Endothelial cell of umbilical vein (primary cell): ENCODE data around the gene CCDC40. TPM values are rescaled to one million over a fixed set of nuclear protein-coding genes. Genes with fewer than 3 reads are reported as not detected.

Source experiments
- BruUV-seq: library from RNA; stranded (reverse); fragments of 400-500 nt; replicated peaks from 2 replicates; lab custom pipeline; 2021; lab: Mats Ljungman, UMichigan
- CTCF ChIA-PET: fragments of 300-600, 350-600 bp; sonication (Branson Sonifier 250); formaldehyde crosslinking; loops from one replicate; lab custom pipeline; 2021; ENCODE audit warnings: antibody characterized with exemption, inconsistent platforms; lab: Charles Lee
- POLR2A ChIA-PET: fragments of 300-600, 350-600 bp; sonication (Branson Sonifier 250); formaldehyde crosslinking; loops from one replicate; lab custom pipeline; 2021; ENCODE audit warnings: antibody characterized with exemption, inconsistent platforms; lab: Charles Lee
- DNase-seq: peaks from one replicate; pipeline ENCODE4 v3.0.0-alpha.2; 2011; ENCODE audit warnings: low read depth, low spot score
- FAIRE-seq: peaks from 2 replicates; lab custom pipeline; 2011; peaks lifted over from hg19 to GRCh38; lab: Jason Lieb, UNC
- H2AFZ ChIP-seq: 2 replicates; pipeline ENCODE4 v1.6.0; 2012; ENCODE audit warnings: low read depth, low read length, control low read depth, inconsistent platforms
- H3K27ac ChIP-seq: 2 replicates; pipeline ENCODE4 v1.5.1; 2011; ENCODE audit warnings: low read depth, mild to moderate bottlenecking, control low read depth, low read length, moderate library complexity; ENCODE audit not compliant: insufficient read depth
- H3K27me3 ChIP-seq, 2 experiments: 2 replicates each; pipeline versions ENCODE4 v1.6.0 to v1.6.1; 2011; ENCODE audit warnings: low read length in 2 of 2, mixed read lengths in 1 of 2; ENCODE audit not compliant: control insufficient read depth in 2 of 2, insufficient read depth in 2 of 2
- H3K36me3 ChIP-seq, 2 experiments: 2 replicates in 1 of 2; 3 replicates in 1 of 2; pipeline ENCODE4 v1.5.1; 2011; ENCODE audit warnings: low read length in 2 of 2, mild to moderate bottlenecking in 1 of 2, moderate library complexity in 1 of 2; ENCODE audit not compliant: control insufficient read depth in 2 of 2, insufficient read depth in 2 of 2; ENCODE audit errors: extremely low read depth in 1 of 2
- H3K4me1 ChIP-seq: 3 replicates; pipeline ENCODE4 v1.5.1; 2011; ENCODE audit warnings: mild to moderate bottlenecking, low read length; ENCODE audit not compliant: control insufficient read depth, insufficient read depth; ENCODE audit errors: extremely low read depth
- H3K4me2 ChIP-seq: 2 replicates; pipeline ENCODE4 v1.6.1; 2011; ENCODE audit warnings: low read length, control low read depth, mixed read lengths; ENCODE audit not compliant: insufficient read depth
- H3K4me3 ChIP-seq, 3 experiments: fragments of 200-600 bp in 1 of 3; sonication (generic), shearing (Covaris generic) in 1 of 3; replicated peaks in 1 of 3; 2 replicates each; pipeline ENCODE4 v1.5.1; 2011 to 2016; ENCODE audit warnings: control low read depth in 3 of 3, low read length in 3 of 3, mild to moderate bottlenecking in 2 of 3, inconsistent platforms in 1 of 3, low read depth in 1 of 3, moderate library complexity in 1 of 3; ENCODE audit not compliant: insufficient read depth in 1 of 3
- H3K79me2 ChIP-seq: 2 replicates; pipeline ENCODE4 v1.6.0; 2012; ENCODE audit warnings: low read length, inconsistent platforms; ENCODE audit not compliant: control insufficient read depth, insufficient read depth
- H3K9ac ChIP-seq: replicated peaks from 2 replicates; pipeline ENCODE3; 2011; ENCODE audit warnings: low read length, control low read depth; ENCODE audit not compliant: insufficient read depth; ENCODE audit errors: extremely low read depth
- H3K9me1 ChIP-seq: replicated peaks from 3 replicates; pipeline ENCODE4 v1.6.0; 2011; ENCODE audit warnings: mild to moderate bottlenecking, low read length; ENCODE audit not compliant: control insufficient read depth, insufficient read depth; ENCODE audit errors: extremely low read depth
- H3K9me3 ChIP-seq: replicated peaks from 2 replicates; pipeline ENCODE4 v1.5.1; 2012; ENCODE audit warnings: low read length, inconsistent platforms; ENCODE audit not compliant: control insufficient read depth, insufficient read depth
- H4K20me1 ChIP-seq: replicated peaks from 2 replicates; pipeline ENCODE3; 2011; ENCODE audit warnings: mild to moderate bottlenecking, low read length; ENCODE audit not compliant: control insufficient read depth, insufficient read depth; ENCODE audit errors: extremely low read depth
- CTCF ChIP-seq, 2 donors: IDR thresholded peaks; 1 replicate in 1 of 2; 2 replicates in 1 of 2; pipeline ENCODE4 v1.5.1; 2011; ENCODE audit warnings: low read length in 2 of 2, mild to moderate bottlenecking in 2 of 2, moderate library complexity in 2 of 2, control low read depth in 1 of 2, inconsistent platforms in 1 of 2, low read depth in 1 of 2; ENCODE audit not compliant: insufficient read depth in 1 of 2; ENCODE audit errors: extremely low read depth in 1 of 2
- EZH2 ChIP-seq: IDR thresholded peaks from 2 replicates; pipeline ENCODE4 v1.6.1; 2012; ENCODE audit warnings: borderline replicate concordance, low read depth, mild to moderate bottlenecking, moderate library complexity, low read length, inconsistent platforms; ENCODE audit not compliant: severe bottlenecking
- FOS ChIP-seq: IDR thresholded peaks from 2 replicates; pipeline ENCODE4 v1.6.1; 2011; ENCODE audit warnings: mild to moderate bottlenecking, low read length, moderate library complexity, borderline replicate concordance; ENCODE audit not compliant: insufficient read depth
- GATA2 ChIP-seq: IDR thresholded peaks from 2 replicates; pipeline ENCODE4 v1.7.0; 2011; ENCODE audit warnings: low read depth, mild to moderate bottlenecking, moderate library complexity, mixed read lengths, low read length; ENCODE audit not compliant: insufficient read length, insufficient read depth
- JUN ChIP-seq: IDR thresholded peaks from 2 replicates; pipeline ENCODE4 v1.6.1; 2011; ENCODE audit warnings: borderline replicate concordance, low read depth; ENCODE audit not compliant: insufficient read length, insufficient read depth
- MAX ChIP-seq: IDR thresholded peaks from 2 replicates; pipeline ENCODE4 v1.6.1; 2011; ENCODE audit not compliant: insufficient read depth, insufficient read length
- MYC ChIP-seq: IDR thresholded peaks from one replicate; pipeline ENCODE4 v1.6.1; 2011; ENCODE audit warnings: mild to moderate bottlenecking, low read depth, low read length
- POLR2A ChIP-seq: IDR thresholded peaks from 2 replicates; pipeline ENCODE4 v1.6.1; 2012; ENCODE audit warnings: low read depth, mild to moderate bottlenecking, control low read depth, low read length
- POLR2AphosphoS5 ChIP-seq: IDR thresholded peaks from 2 replicates; pipeline ENCODE4 v1.6.1; 2012; ENCODE audit warnings: low read depth, mild to moderate bottlenecking, control low read depth, low read length, moderate library complexity; ENCODE audit not compliant: insufficient read depth
- dilution Hi-C: fragments of 300-500 bp; cut with MboI; formaldehyde crosslinking; loops from one replicate; pipeline ENCODE4 v1.15.0; 2019; ENCODE audit warnings: low sequenced_read_pairs; ENCODE audit not compliant: extremely low pct_ligation_motif_present
- intact Hi-C: fragments of 100-400 bp; cut with micrococcal nuclease; formaldehyde crosslinking; loops from one replicate; pipeline ENCODE4 v1.10.0; 2022
- polyA plus RNA-seq, 4 experiments: library from polyadenylated mRNA; depleted of rRNA in 3 of 4; stranded (reverse) in 3 of 4; unstranded in 1 of 4; fragments of >200 nt; gene quantifications; 2 replicates each; pipeline versions ENCODE4 v1.2.1 to v1.2.3, GENCODE V29; 2011 to 2012; ENCODE audit warnings: missing spikeins in 1 of 4
- total RNA-seq: library from RNA; stranded (reverse); gene quantifications from 2 replicates; pipeline ENCODE4 v1.2.3, GENCODE V29; 2021

Gene CCDC40
- total and polyA plus RNA-seq, 2 donors (not counting 3 experiments of a cell fraction or from before 2014, with no cell fraction given): 1.4 to 5.5 TPM

GRCh38 chr17:80002690-80003490 lies 33.6 kb upstream of the CCDC40 start:
- POLR2A ChIA-PET: no interaction called here
- H3K27me3 ChIP-seq: no peaks in the 10 kb centered on the region

GRCh38 chr17:80003969-80004368 lies 32.5 kb upstream of the CCDC40 start:
- intact Hi-C loops (no loop called here), dilution Hi-C loops (no loop called here)
- no peaks in the 10 kb centered on the region for H3K79me2 ChIP-seq
- H3K9me3 ChIP-seq: no peaks in the 10 kb centered on the region
- H3K27ac ChIP-seq: no peak overlapping the region
- TF ChIP-seq GATA2 (no peak), POLR2A (no peak), CTCF (IDR thresholded peaks at IDR 0.05; ENCODE audit: extremely low read depth in 1 of 2, insufficient read depth in 1 of 2, low read depth in 1 of 2, low read length in 2 of 2) (no peak), MAX (no peak), JUN (no peak), FOS (no peak), MYC (no peak), POLR2AphosphoS5 (no peak), EZH2 (no peak)
- POLR2A ChIA-PET: no interaction called here
- no peaks in the 10 kb centered on the region for H3K27me3 ChIP-seq
- H4K20me1 ChIP-seq: no peaks in the 10 kb centered on the region
- DNase-seq (no peak), FAIRE-seq (no peak)
- BruUV-seq: no TSS peak
- H3K4me1 ChIP-seq: no peaks in the 10 kb centered on the region
- H3K4me2 ChIP-seq: no peak overlapping the region
- H3K36me3 ChIP-seq: peaks cover 2 to 18% of the 10 kb centered on the region in 2 experiments
- CTCF ChIA-PET: interaction anchor here (0.6 to 7.2 kb wide), 4 partner anchors 10 to 121 kb away, joined by 3 to 70 read pairs (median 4); no protein-coding TSS in a partner anchor
- H3K9me1 ChIP-seq: no peaks in the 10 kb centered on the region
- H2AFZ ChIP-seq: no peak overlapping the region
- no peak overlapping the region for H3K9ac ChIP-seq
- no peak overlapping the region for H3K4me3 ChIP-seq

More at GRCh38 chr17:80002690-80003490, 33.6 kb upstream of the CCDC40 start:
- Histone ChIP-seq H3K4me2 (no peak overlapping the region), H2AFZ (no peak overlapping the region), H3K9ac (no peak overlapping the region), H3K79me2 (no peaks in the 10 kb centered on the region), H3K4me1 (no peaks in the 10 kb centered on the region), H3K9me3 (no peaks in the 10 kb centered on the region), H4K20me1 (no peaks in the 10 kb centered on the region), H3K4me3 (no peak overlapping the region), H3K36me3 (peaks cover 2 to 18% of the 10 kb centered on the region in 2 experiments), H3K27ac (no peak overlapping the region), H3K9me1 (no peaks in the 10 kb centered on the region)
- no peak for DNase-seq
- intact Hi-C loops: no loop called here
- no peak for FAIRE-seq
- dilution Hi-C loops: no loop called here
- CTCF ChIA-PET: interaction anchor here (1.1 kb wide), 1 partner anchor 122 kb away, joined by 4 read pairs; no protein-coding TSS in a partner anchor
- TF ChIP-seq MYC: no peak
- BruUV-seq: no TSS peak
